GM12878 (cell line): ENCODE measurements around the gene CDPF1. TPM values are rescaled to one million over a fixed set of nuclear protein-coding genes. Genes with fewer than 3 reads are reported as not detected.

Experiments used
- ATAC-seq: fragments of 200-7000 bp; cut with Tn5 transposase; 3 replicates; pipeline ENCODE4 v1.9.1; 2020; ENCODE audit warnings: mild to moderate bottlenecking, moderate library complexity
- BruUV-seq: library from RNA; stranded (reverse); fragments of 400-500 nt; replicated peaks from 2 replicates; lab custom pipeline; 2021; lab: Mats Ljungman, UMichigan
- CTCF ChIA-PET: fragments of 300-600 bp; sonication (Branson Sonifier 250); formaldehyde crosslinking; extraction: SDS; loops from one replicate; lab custom pipeline; 2021; ENCODE audit warnings: inconsistent platforms; lab: Yijun Ruan, JAX
- POLR2A ChIA-PET: fragments of 350-600 bp; formaldehyde crosslinking; extraction: SDS; loops from one replicate; lab custom pipeline; 2021; ENCODE audit warnings: inconsistent platforms; lab: Charles Lee
- RAD21 ChIA-PET: fragments of 300-600 bp; sonication (Branson Sonifier 250); formaldehyde crosslinking; loops from one replicate; lab custom pipeline; 2023; ENCODE audit warnings: antibody characterized with exemption; ENCODE audit not compliant: unreplicated experiment; lab: Charles Lee
- SMC1A ChIA-PET: fragments of 300-600 bp; sonication (Branson Sonifier 250); formaldehyde crosslinking; loops from one replicate; lab custom pipeline; 2023; ENCODE audit not compliant: unreplicated experiment, uncharacterized antibody; lab: Charles Lee
- DNase-seq: peaks from one replicate; pipeline ENCODE4 v3.0.0-alpha.2; 2011; ENCODE audit warnings: low read depth, low spot score
- FAIRE-seq: peaks from 3 replicates; lab custom pipeline; 2011; peaks lifted over from hg19 to GRCh38; lab: Jason Lieb, UNC
- H2AFZ ChIP-seq: 2 replicates; pipeline ENCODE4 v1.6.0; 2011; ENCODE audit warnings: low read depth, low read length, control low read depth; ENCODE audit not compliant: control insufficient read depth
- H3K27ac ChIP-seq: 2 replicates; pipeline ENCODE4 v1.5.1; 2011; ENCODE audit warnings: control low read depth; ENCODE audit not compliant: control insufficient read depth, insufficient read depth
- H3K27me3 ChIP-seq, 2 experiments: replicated peaks in 1 of 2; 2 replicates each; pipeline versions ENCODE4 v1.6.0 to v1.6.1; 2011; ENCODE audit warnings: low read length in 1 of 2; ENCODE audit not compliant: control insufficient read depth in 2 of 2, insufficient read depth in 2 of 2
- H3K36me3 ChIP-seq, 2 experiments: 2 replicates each; pipeline ENCODE4 v1.5.1; 2011; ENCODE audit warnings: low read length in 1 of 2; ENCODE audit not compliant: control insufficient read depth in 2 of 2, insufficient read depth in 2 of 2
- H3K4me1 ChIP-seq: 2 replicates; pipeline ENCODE4 v1.6.1; 2011; ENCODE audit warnings: mild to moderate bottlenecking, low read length, moderate library complexity, mixed read lengths; ENCODE audit not compliant: control insufficient read depth, insufficient read depth
- H3K4me2 ChIP-seq: 2 replicates; pipeline ENCODE4 v1.6.0; 2011; ENCODE audit warnings: control low read depth; ENCODE audit not compliant: control insufficient read depth, insufficient read depth
- H3K4me3 ChIP-seq: fragments of 200-600 bp; sonication (generic); 2 replicates; pipeline ENCODE4 v1.5.1; 2016
- H3K79me2 ChIP-seq: 2 replicates; pipeline ENCODE4 v1.6.0; 2011; ENCODE audit warnings: low read length; ENCODE audit not compliant: control insufficient read depth, insufficient read depth
- H3K9ac ChIP-seq: 2 replicates; pipeline ENCODE4 v1.8.0; 2011; ENCODE audit warnings: low read length, control low read depth, mixed read lengths; ENCODE audit not compliant: control insufficient read depth, insufficient read depth
- H3K9me3 ChIP-seq: replicated peaks from 3 replicates; pipeline ENCODE4 v1.5.1; 2011; ENCODE audit warnings: mild to moderate bottlenecking, low read length; ENCODE audit not compliant: control insufficient read depth, insufficient read depth
- H4K20me1 ChIP-seq: 2 replicates; pipeline ENCODE4 v1.6.0; 2011; ENCODE audit not compliant: control insufficient read depth, insufficient read depth
- ATF7 ChIP-seq: fragments of 450-650 bp; IDR thresholded peaks from 2 replicates; pipeline ENCODE4 v1.6.1; 2016; ENCODE audit warnings: low read depth, mild to moderate bottlenecking
- CREM ChIP-seq: IDR thresholded peaks from 2 replicates; pipeline ENCODE4 v1.6.1; 2014; ENCODE audit warnings: antibody characterized with exemption, low read depth
- E2F8 ChIP-seq: fragments of 450-650 bp; IDR thresholded peaks from 2 replicates; pipeline ENCODE4 v1.6.1; 2018; ENCODE audit warnings: mild to moderate bottlenecking, low read depth, moderate library complexity; ENCODE audit not compliant: partially characterized antibody
- HDAC2 ChIP-seq: fragments of 200-600 bp; sonication (generic); IDR thresholded peaks from 2 replicates; pipeline ENCODE4 v1.6.1; 2017
- JUNB ChIP-seq: IDR thresholded peaks from 2 replicates; pipeline ENCODE4 v1.6.1; 2016; ENCODE audit warnings: antibody characterized with exemption, mild to moderate bottlenecking
- MLLT1 ChIP-seq: fragments of 450-650 bp; IDR thresholded peaks from 2 replicates; pipeline ENCODE4 v1.6.1; 2016; ENCODE audit warnings: mild to moderate bottlenecking
- MTA2 ChIP-seq: fragments of 450-650 bp; IDR thresholded peaks from 2 replicates; pipeline ENCODE4 v1.6.1; 2016; ENCODE audit warnings: low read depth, mild to moderate bottlenecking, moderate library complexity
- NFYA ChIP-seq: IDR thresholded peaks from 2 replicates; pipeline ENCODE4 v1.6.1; 2011; ENCODE audit warnings: low read depth, mild to moderate bottlenecking, low read length, improper control_type of control experiment, borderline replicate concordance
- NKRF ChIP-seq: fragments of 450-650 bp; conservative IDR thresholded peaks from 2 replicates; pipeline ENCODE4 v1.6.1; 2017; ENCODE audit warnings: mild to moderate bottlenecking, moderate library complexity
- PML ChIP-seq: IDR thresholded peaks from 2 replicates; pipeline ENCODE4 v1.6.1; 2012; ENCODE audit warnings: low read length, inconsistent platforms
- STAT1 ChIP-seq: fragments of 450-650 bp; conservative IDR thresholded peaks from 2 replicates; pipeline ENCODE4 v1.6.1; 2014; ENCODE audit warnings: antibody characterized with exemption, mild to moderate bottlenecking
- STAT3 ChIP-seq: IDR thresholded peaks from 2 replicates; pipeline ENCODE4 v1.6.1; 2011; ENCODE audit warnings: low read depth, low read length, improper control_type of control experiment
- ZBTB11 ChIP-seq: fragments of 450-650 bp; formaldehyde crosslinking; IDR thresholded peaks from 2 replicates; pipeline ENCODE4 v1.5.0; 2022; ENCODE audit warnings: mild to moderate bottlenecking, missing genetic modification characterization
- ZNF217 ChIP-seq: fragments of 450-650 bp; IDR thresholded peaks from 2 replicates; pipeline ENCODE4 v1.6.1; 2017; ENCODE audit warnings: antibody characterized with exemption, mild to moderate bottlenecking
- ZNF384 ChIP-seq: IDR thresholded peaks from 2 replicates; pipeline ENCODE4 v1.6.1; 2012; ENCODE audit warnings: low read depth, mild to moderate bottlenecking, low read length, improper control_type of control experiment, borderline replicate concordance
- WGBS: methylation state at CpG from one replicate; pipeline ENCODE4 v1.1.6; 2016; ENCODE audit warnings: low lambda C conversion rate; ENCODE audit not compliant: insufficient replicate concordance, insufficient coverage; ENCODE audit errors: missing lambda C conversion rate; 5-methylcytosine and 5-hydroxymethylcytosine counted together
- in situ Hi-C: fragments of 300-500 bp; cut with MboI; formaldehyde crosslinking; loops from 9 replicates; pipeline ENCODE4 v1.14.3; 2018; ENCODE audit warnings: mixed read lengths
- intact Hi-C: fragments of 100-400 bp; cut with micrococcal nuclease; formaldehyde crosslinking; loops from one replicate; pipeline ENCODE4 v1.14.2; 2022; ENCODE audit not compliant: unreplicated experiment
- polyA plus RNA-seq, 11 experiments: library from polyadenylated mRNA; depleted of rRNA in 4 of 11; unstranded in 6 of 11; stranded (reverse) in 5 of 11; fragments of >200 nt; fragmentation: Nextera tagmentation in 4 of 11; fragmentation: Illumina TruSeq in 1 of 11; extraction: Ambion mirVana in 4 of 11; extraction: Trizol in 1 of 11; gene quantifications; 1 replicate in 1 of 11; 2 replicates in 10 of 11; pipeline versions ENCODE4 v1.2.1 to v1.2.3, GENCODE V29; 2011 to 2016; ENCODE audit warnings: inconsistent platforms in 2 of 11, missing spikeins in 2 of 11, low read depth in 1 of 11
- total RNA-seq, 4 experiments: library from RNA; depleted of rRNA in 3 of 4; stranded (reverse); fragments of >200 nt in 3 of 4; fragmentation: Illumina TruSeq in 1 of 4; extraction: Trizol in 1 of 4; gene quantifications; 2 replicates each; pipeline versions ENCODE4 v1.2.1 to v1.2.3, GENCODE V29; 2013 to 2021

The CDPF1 gene
- total and polyA plus RNA-seq, 10 of the 15 experiments (the other 5 are each of a cell fraction or from before 2014, with no cell fraction given), result 1.0 to 22.4 (median 7.9) TPM

GRCh38 chr22:46240073-46240472 is 10.0 kb downstream of the CDPF1 start:
- Histone ChIP-seq H3K4me3 (no peak overlapping the region), H3K79me2 (no peaks in the 10 kb centered on the region), H4K20me1 (no peaks in the 10 kb centered on the region), H3K9ac (no peak overlapping the region), H3K4me1 (peaks cover 6% of the 10 kb centered on the region), H3K4me2 (no peak overlapping the region), H3K27me3 (no peaks in the 10 kb centered on the region), H2AFZ (no peak overlapping the region), H3K9me3 (no peaks in the 10 kb centered on the region), H3K27ac (no peak overlapping the region), H3K36me3 (no peaks in the 10 kb centered on the region)
- intact Hi-C loops (no loop called here), in situ Hi-C loops (no loop called here)
- ChIA-PET POLR2A (interaction anchor here (0.5 kb wide), 1 partner anchor 47 kb away, joined by 3 read pairs; no protein-coding TSS in a partner anchor), RAD21 (no interaction called here), CTCF (no interaction called here), SMC1A (no interaction called here)
- WGBS, result 72% methylated on average over 2 of the region's 2 CpGs
- no TSS peak for BruUV-seq
- no peak for ATAC-seq
- DNase-seq, result no peak
- FAIRE-seq, result no peak
- TF ChIP-seq ATF7 (no peak), NKRF (no peak), CREM (no peak), STAT1 (no peak), PML (no peak), STAT3 (no peak), JUNB (no peak), ZNF384 (no peak), ZNF217 (no peak), NFYA (no peak), MLLT1 (no peak), HDAC2 (no peak), ZBTB11 (CRISPR knock-in tag) (no peak), MTA2 (no peak), E2F8 (no peak)
